Vagina (tissue), 2 donors: ENCODE measurements around the gene GRIK3.

Experiments
- POLR2A ChIP-seq, 2 donors: fragments of 450-650 bp; IDR thresholded peaks; one replicate each; pipeline ENCODE4 v1.6.1; 2017; ENCODE audit warnings: antibody characterized with exemption in 2 of 2, mild to moderate bottlenecking in 2 of 2, moderate library complexity in 2 of 2
- POLR2AphosphoS5 ChIP-seq, 2 donors: sonication (generic); formaldehyde crosslinking; IDR thresholded peaks; one replicate each; pipeline ENCODE4 v1.9.0; 2017; ENCODE audit warnings: antibody characterized with exemption in 2 of 2, mild to moderate bottlenecking in 2 of 2, low read depth in 1 of 2; ENCODE audit not compliant: insufficient read depth in 1 of 2
- TF ChIP-seq, protein P1 (sequence below), 3 experiments: fragments of 450-650 bp in 2 of 3; fragments of 200-600 bp in 1 of 3; sonication (generic) in 1 of 3; IDR thresholded peaks; one replicate each; pipeline ENCODE4 v1.5.1; 2017 to 2019; ENCODE audit warnings: antibody characterized with exemption in 3 of 3, mild to moderate bottlenecking in 2 of 3, moderate library complexity in 2 of 3

GRCh38 chr1:37035796-37036666 is 1.7 kb upstream of the GRIK3 start:
- TF ChIP-seq, protein P1, sequence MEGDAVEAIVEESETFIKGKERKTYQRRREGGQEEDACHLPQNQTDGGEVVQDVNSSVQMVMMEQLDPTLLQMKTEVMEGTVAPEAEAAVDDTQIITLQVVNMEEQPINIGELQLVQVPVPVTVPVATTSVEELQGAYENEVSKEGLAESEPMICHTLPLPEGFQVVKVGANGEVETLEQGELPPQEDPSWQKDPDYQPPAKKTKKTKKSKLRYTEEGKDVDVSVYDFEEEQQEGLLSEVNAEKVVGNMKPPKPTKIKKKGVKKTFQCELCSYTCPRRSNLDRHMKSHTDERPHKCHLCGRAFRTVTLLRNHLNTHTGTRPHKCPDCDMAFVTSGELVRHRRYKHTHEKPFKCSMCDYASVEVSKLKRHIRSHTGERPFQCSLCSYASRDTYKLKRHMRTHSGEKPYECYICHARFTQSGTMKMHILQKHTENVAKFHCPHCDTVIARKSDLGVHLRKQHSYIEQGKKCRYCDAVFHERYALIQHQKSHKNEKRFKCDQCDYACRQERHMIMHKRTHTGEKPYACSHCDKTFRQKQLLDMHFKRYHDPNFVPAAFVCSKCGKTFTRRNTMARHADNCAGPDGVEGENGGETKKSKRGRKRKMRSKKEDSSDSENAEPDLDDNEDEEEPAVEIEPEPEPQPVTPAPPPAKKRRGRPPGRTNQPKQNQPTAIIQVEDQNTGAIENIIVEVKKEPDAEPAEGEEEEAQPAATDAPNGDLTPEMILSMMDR (IDR thresholded peaks at IDR 0.05) = no peak
- TF ChIP-seq POLR2AphosphoS5 (IDR thresholded peaks at IDR 0.05; ENCODE audit: insufficient read depth in 1 of 2, low read depth in 1 of 2) (no peak), POLR2A (IDR thresholded peaks at IDR 0.05) (no peak)
